ENCODE data around the gene SMARCD3. TPM values are rescaled to one million over a fixed set of nuclear protein-coding genes. Genes with fewer than 3 reads are reported as not detected.

SMARCD3 gene
- total RNA-seq, 6 experiments from 2014 or later = 28.0 to 32.9 (median 31.2) TPM

DNA sequence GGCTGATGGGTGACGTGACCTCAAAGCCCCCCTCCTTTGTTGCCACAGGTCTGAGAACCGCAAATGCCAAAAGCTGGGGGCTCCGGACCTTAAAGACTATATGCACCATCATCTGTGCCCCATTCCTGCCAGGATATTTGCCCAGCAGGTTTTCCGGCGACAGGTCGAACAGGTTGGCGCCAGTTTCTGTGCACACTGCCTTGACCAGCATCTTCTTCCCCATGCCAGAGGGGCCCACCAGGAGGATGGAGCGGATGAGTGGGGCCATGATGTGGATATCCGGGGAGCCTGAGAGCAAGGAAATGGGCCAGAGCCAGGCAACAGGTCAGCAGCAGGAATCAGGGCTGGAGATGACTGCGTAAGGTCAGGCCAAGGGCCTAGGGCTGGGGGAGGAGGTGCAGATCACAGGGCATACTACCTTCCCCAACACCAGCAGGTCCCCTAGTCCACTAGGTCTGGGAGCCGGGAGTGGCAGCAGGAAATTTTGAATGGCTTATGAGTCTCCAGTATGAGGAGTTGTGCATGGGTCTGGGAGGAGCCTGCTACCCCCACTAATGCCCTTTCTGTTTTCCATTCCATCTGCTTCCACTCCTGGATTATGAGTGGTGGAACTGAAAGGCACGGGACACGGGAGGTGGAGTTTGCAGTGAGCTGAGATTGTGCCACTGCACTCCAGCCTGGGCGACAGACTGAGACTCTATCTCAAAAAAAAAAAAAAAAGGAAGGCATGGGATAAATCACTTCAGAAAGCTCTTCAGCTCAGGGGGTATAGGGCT lies 55.1 kb downstream of the SMARCD3 start:
- no peaks in the 10 kb centered on the region for H3K4me1 Mint-ChIP-seq (ENCODE audit: low read depth)
- peaks cover 50% of the 10 kb centered on the region for H3K27me3 Mint-ChIP-seq (ENCODE audit: insufficient read depth)

DNA sequence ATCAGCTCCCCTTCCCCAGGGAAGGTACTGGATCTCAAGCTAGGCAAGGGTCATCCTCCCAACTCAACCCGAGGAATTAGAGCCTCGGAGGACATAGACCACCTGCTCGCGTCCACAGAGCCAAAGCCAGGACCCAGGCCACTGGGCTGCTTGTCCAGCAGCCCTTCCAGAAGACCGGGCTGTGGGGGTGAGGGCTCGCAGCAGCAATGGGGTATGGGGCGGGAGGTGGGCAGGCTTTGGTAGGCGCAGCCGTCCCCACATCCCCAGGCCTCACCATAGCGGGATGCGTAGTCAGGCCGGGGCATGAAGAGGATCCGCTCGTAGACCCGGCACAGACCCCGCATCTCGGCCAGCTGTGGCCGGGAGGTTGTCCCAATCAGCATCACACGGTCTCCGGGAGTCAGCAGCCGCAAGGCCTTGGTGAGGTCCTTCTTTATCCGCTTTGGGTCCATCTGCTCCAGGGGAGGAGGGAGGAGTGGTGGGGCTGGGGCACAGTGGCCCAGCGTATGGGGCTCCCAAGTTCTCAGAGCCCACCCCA lies 56.4 kb downstream of the SMARCD3 start:
- no peaks in the 10 kb centered on the region for H3K4me1 Mint-ChIP-seq (ENCODE audit: low read depth)
- no peak for DNase-seq
- H3K4me3 Mint-ChIP-seq = no peak overlapping the region
- H3K9me3 Mint-ChIP-seq = no peaks in the 10 kb centered on the region
- peaks cover 62% of the 10 kb centered on the region for H3K27me3 Mint-ChIP-seq (ENCODE audit: insufficient read depth)
- H3K36me3 Mint-ChIP-seq (ENCODE audit: low read depth) = no peaks in the 10 kb centered on the region
- TF ChIP-seq, protein P1, sequence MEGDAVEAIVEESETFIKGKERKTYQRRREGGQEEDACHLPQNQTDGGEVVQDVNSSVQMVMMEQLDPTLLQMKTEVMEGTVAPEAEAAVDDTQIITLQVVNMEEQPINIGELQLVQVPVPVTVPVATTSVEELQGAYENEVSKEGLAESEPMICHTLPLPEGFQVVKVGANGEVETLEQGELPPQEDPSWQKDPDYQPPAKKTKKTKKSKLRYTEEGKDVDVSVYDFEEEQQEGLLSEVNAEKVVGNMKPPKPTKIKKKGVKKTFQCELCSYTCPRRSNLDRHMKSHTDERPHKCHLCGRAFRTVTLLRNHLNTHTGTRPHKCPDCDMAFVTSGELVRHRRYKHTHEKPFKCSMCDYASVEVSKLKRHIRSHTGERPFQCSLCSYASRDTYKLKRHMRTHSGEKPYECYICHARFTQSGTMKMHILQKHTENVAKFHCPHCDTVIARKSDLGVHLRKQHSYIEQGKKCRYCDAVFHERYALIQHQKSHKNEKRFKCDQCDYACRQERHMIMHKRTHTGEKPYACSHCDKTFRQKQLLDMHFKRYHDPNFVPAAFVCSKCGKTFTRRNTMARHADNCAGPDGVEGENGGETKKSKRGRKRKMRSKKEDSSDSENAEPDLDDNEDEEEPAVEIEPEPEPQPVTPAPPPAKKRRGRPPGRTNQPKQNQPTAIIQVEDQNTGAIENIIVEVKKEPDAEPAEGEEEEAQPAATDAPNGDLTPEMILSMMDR (IDR thresholded peaks at IDR 0.05) = no peak
- no peak overlapping the region for H3K27ac Mint-ChIP-seq

More for the DNA sequence above, 55.1 kb downstream of the SMARCD3 start:
- TF ChIP-seq, protein P1 (IDR thresholded peaks at IDR 0.05) = no peak
- H3K27ac Mint-ChIP-seq = no peak overlapping the region
- H3K9me3 Mint-ChIP-seq = no peaks in the 10 kb centered on the region
- no peak for DNase-seq
- H3K4me3 Mint-ChIP-seq = no peak overlapping the region
- no peaks in the 10 kb centered on the region for H3K36me3 Mint-ChIP-seq (ENCODE audit: low read depth)

DNA sequence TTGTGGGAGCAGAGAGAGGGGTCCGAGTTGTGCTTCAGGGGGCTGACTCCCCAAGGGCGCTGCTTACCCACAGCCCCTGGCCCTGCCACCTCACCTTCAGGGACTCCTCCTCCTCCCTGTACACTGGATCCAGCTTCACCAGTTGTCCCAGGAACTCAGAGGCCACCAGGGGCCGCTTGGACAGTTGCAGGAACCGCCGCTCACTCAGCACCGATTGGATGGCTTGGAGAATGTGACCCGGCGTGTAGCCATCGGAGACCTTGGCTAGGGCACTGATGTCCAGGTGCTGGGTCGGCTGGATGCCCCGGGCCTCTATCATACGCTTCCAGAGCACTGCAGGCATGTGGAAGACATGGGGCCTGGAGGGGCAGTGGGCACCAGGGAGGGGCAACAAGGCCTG lies 57.0 kb downstream of the SMARCD3 start:
- TF ChIP-seq, protein P1 (IDR thresholded peaks at IDR 0.05) = no peak
- DNase-seq = no peak
- Mint-ChIP-seq H3K27ac (no peak overlapping the region), H3K9me3 (no peaks in the 10 kb centered on the region), H3K27me3 (ENCODE audit: insufficient read depth) (peaks cover 65% of the 10 kb centered on the region), H3K4me3 (no peak overlapping the region), H3K36me3 (ENCODE audit: low read depth) (no peaks in the 10 kb centered on the region), H3K4me1 (ENCODE audit: low read depth) (no peaks in the 10 kb centered on the region)

DNA sequence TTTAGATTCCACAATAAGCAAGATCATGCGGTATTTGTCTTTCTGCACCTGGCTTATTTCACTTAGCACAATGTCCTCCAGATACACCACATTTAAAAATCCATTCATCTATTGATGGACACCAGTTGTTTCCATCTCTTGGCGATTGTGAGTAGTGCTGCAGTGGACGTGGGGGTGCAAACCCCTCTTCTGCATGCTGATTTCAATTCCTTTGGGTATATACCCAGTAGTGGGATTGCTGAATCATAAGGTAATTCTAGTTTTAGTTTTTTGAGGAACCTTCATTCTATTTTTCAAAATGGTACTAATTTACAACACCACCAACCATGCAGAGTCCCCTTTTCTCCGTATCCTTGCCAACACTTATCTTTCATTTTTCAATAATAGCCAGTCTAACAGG lies 59.5 kb downstream of the SMARCD3 start:
- Mint-ChIP-seq H3K9me3 (no peaks in the 10 kb centered on the region), H3K4me1 (ENCODE audit: low read depth) (no peaks in the 10 kb centered on the region), H3K27me3 (ENCODE audit: insufficient read depth) (peaks cover 69% of the 10 kb centered on the region), H3K36me3 (ENCODE audit: low read depth) (no peaks in the 10 kb centered on the region), H3K4me3 (no peak overlapping the region), H3K27ac (no peak overlapping the region)
- TF ChIP-seq, protein P1 (IDR thresholded peaks at IDR 0.05) = no peak
- no peak for DNase-seq

Other genes starting within 250 kb of the SMARCD3 start
- under 1 TPM; 0.11 to 0.94 (median 0.18) TPM for gene ATG9B, start 224.2 kb downstream of the SMARCD3 start, total RNA-seq (2021; fragmentation: NEBNext Ultra II Directional; extraction: Animal tissue kit (Norgen Biotek cat#: 25700))
- 10 to 100 TPM; 31.9 to 36.3 (median 33.2) TPM for gene ABCB8, start 220.2 kb downstream of the SMARCD3 start, total RNA-seq (2021; fragmentation: NEBNext Ultra II Directional; extraction: Animal tissue kit (Norgen Biotek cat#: 25700))
- under 1 TPM; 0.09 to 0.76 (median 0.31) TPM for gene ASIC3, start 200.2 kb downstream of the SMARCD3 start, total RNA-seq (2021; fragmentation: NEBNext Ultra II Directional; extraction: Animal tissue kit (Norgen Biotek cat#: 25700))
- gene CDK5, start 190.8 kb downstream of the SMARCD3 start, total RNA-seq (2021; fragmentation: NEBNext Ultra II Directional; extraction: Animal tissue kit (Norgen Biotek cat#: 25700)) = 10 to 100 TPM; 31.3 to 37.3 (median 33.4) TPM
- gene SLC4A2, start 189.1 kb downstream of the SMARCD3 start, total RNA-seq (2021; fragmentation: NEBNext Ultra II Directional; extraction: Animal tissue kit (Norgen Biotek cat#: 25700)) = 100 to 1,000 TPM; 153 to 188 (median 164) TPM
- gene FASTK, start 167.9 kb downstream of the SMARCD3 start, total RNA-seq (2021; fragmentation: NEBNext Ultra II Directional; extraction: Animal tissue kit (Norgen Biotek cat#: 25700)) = 10 to 100 TPM; 83.8 to 97.0 (median 92.4) TPM
- gene TMUB1, start 165.2 kb downstream of the SMARCD3 start, total RNA-seq (2021; fragmentation: NEBNext Ultra II Directional; extraction: Animal tissue kit (Norgen Biotek cat#: 25700)) = 10 to 100 TPM; 44.0 to 57.8 (median 51.9) TPM
- gene AGAP3, start 162.2 kb downstream of the SMARCD3 start, total RNA-seq (2021; fragmentation: NEBNext Ultra II Directional; extraction: Animal tissue kit (Norgen Biotek cat#: 25700)) = 100 to 1,000 TPM in 1 of 6 experiments, 10 to 100 TPM in 5; 73.3 to 104 (median 82.2) TPM
- gene GBX1, start 81.0 kb downstream of the SMARCD3 start, total RNA-seq (2021; fragmentation: NEBNext Ultra II Directional; extraction: Animal tissue kit (Norgen Biotek cat#: 25700)) = not detected
- gene ASB10, start 61.4 kb downstream of the SMARCD3 start, total RNA-seq (2021; fragmentation: NEBNext Ultra II Directional; extraction: Animal tissue kit (Norgen Biotek cat#: 25700)) = not detected
- not detected for gene H2BK1, start 38.2 kb downstream of the SMARCD3 start, total RNA-seq (2021; fragmentation: NEBNext Ultra II Directional; extraction: Animal tissue kit (Norgen Biotek cat#: 25700))
- 10 to 100 TPM; 63.8 to 79.7 (median 67.8) TPM for gene ABCF2, start 21.5 kb downstream of the SMARCD3 start, total RNA-seq (2021; fragmentation: NEBNext Ultra II Directional; extraction: Animal tissue kit (Norgen Biotek cat#: 25700))
- 100 to 1,000 TPM; 125 to 171 (median 138) TPM for gene CHPF2, start 16.2 kb downstream of the SMARCD3 start, total RNA-seq (2021; fragmentation: NEBNext Ultra II Directional; extraction: Animal tissue kit (Norgen Biotek cat#: 25700))
- gene NUB1, start 93.1 kb upstream of the SMARCD3 start, total RNA-seq (2021; fragmentation: NEBNext Ultra II Directional; extraction: Animal tissue kit (Norgen Biotek cat#: 25700)) = 10 to 100 TPM; 30.6 to 37.8 (median 34.8) TPM
- not detected for gene WDR86, start 161.3 kb upstream of the SMARCD3 start, total RNA-seq (2021; fragmentation: NEBNext Ultra II Directional; extraction: Animal tissue kit (Norgen Biotek cat#: 25700))
- not detected for gene CRYGN, start 191.4 kb upstream of the SMARCD3 start, total RNA-seq (2021; fragmentation: NEBNext Ultra II Directional; extraction: Animal tissue kit (Norgen Biotek cat#: 25700))

Measured in HFFc6 (cell line).